ENCODE results near the gene SCAF11.

SCAF11 gene

DNA sequence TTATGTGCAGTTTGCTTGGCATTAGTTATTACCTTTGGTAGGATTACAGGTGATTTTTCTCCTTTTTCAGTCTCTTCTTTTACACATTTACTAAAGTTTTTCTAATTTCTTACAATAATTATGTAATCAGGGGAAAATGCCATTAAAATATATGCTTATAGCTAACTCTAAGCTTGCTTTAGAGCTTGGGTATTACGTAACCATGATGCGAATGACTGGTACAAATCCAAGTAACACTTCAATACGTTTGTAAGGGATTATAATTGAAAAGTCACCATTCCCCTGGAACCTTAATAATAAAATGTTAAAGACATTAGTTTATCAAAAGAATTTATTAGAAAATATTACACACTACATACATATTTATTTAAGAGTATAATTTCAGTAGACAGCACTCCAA lies 71.6 kb downstream of the SCAF11 start:
- DNase-seq (ENCODE audit: low read depth in 3 of 3), result no peak

DNA sequence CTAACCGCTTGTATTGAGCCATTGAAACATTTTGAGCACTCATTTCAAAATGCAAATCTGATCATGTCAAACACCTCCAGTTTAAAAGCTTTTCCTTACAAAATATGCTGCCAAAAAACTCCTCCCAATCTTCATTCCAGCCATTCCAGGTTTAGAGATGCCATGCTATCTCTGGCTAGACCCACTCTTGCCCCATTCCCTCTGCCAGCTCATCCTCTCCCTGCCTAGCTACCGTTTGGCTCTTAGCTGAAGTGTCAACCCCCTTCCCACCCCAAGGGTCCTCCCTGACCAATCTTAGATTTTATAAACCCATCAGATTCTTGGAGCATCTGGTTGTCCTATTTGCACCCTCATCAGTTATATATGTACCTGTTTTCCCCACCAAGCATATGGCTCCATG lies 75.0 kb downstream of the SCAF11 start:
- no peak for DNase-seq (ENCODE audit: low read depth in 3 of 3)

DNA sequence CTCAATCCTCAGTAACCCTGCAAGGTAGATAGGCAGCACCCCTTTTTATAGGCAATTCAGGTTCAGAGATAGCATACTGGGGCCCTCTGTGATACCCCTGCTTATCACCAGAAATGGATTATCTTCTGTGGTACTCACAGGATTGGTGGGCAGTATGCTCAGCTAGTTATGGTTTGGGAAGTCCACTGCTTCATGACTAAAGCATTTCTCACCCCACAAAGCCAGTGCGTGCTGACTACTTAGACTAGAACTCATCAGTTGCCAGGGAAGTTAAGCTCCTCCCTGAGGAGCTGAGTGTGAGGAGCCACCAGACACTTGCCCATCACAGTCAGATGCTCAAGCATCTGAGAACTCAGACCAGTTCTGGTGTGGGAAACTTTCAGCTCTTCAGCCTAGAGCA lies 76.3 kb downstream of the SCAF11 start:
- DNase-seq (ENCODE audit: low read depth in 3 of 3), result no peak

DNA sequence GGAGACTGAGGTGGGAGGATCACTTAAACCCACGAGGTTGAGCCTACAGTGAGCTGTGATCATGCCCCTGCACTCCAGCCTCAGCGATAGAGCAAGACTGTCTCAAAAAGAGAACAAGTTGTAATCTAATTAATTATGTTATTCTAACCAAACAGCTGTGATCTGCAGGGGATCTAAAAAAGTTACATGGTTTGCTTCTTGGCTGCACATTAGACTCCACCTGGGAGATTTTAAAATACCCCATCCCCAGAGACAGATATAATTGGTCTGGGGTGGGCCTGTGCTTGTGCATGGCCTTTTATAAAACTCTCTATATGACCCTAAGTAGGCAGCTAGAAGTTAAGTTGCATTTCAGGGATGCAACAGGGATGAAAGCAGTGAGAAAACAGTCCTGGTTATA lies 76.7 kb downstream of the SCAF11 start:
- no peak for DNase-seq (ENCODE audit: low read depth in 3 of 3)

DNA sequence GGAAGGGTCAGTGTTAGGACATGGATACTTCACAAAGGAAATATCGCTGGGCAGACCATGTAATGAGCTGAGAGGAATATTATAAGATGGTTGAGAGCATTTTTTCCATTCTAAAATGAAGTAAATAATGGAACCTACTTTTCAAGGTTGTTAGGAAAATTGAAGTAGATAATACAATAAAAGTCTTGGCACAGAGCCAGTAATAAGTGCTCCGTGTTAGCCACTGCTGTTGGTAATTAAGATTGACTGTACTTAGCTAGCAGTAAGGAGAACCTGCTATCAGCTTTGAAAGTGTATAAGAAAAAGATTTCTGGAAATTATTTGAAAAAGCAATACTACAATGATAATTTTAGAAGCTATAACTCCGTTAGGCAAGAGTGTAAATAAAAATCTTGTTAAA lies 77.6 kb downstream of the SCAF11 start:
- DNase-seq (ENCODE audit: low read depth in 3 of 3), result no peak

DNA sequence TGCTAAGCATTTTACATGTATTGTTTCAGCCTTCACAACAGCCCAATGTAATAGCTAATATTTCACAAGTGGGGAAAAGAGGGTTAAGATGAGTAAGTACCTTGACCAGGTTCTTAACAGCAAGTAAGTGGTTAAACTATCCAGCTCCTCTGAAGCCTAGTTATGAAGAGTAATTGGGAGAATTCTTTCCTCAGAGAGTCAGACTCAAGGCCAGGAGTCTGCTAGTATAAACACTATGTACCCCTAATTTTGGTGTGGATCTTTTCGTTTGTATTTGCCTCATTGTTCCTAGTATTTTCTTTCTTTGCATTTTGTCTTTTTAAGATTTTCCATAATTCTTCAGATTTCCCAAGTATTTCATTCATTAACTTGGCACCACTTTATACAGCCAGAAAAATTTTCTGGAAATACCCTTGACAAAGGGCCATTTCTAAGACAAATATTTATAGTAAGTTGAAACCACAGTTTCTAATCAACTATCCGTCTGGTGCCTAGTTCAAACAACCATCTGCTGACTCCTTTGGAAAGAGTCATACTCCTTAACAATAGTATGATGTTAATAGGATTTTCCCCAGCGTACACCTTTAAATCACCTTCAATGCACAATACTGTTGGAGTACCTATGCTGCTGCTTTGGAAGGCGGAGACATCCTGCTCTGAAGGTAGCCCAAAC lies 81.2 kb downstream of the SCAF11 start:
- DNase-seq (ENCODE audit: low read depth in 3 of 3), result no peak

DNA sequence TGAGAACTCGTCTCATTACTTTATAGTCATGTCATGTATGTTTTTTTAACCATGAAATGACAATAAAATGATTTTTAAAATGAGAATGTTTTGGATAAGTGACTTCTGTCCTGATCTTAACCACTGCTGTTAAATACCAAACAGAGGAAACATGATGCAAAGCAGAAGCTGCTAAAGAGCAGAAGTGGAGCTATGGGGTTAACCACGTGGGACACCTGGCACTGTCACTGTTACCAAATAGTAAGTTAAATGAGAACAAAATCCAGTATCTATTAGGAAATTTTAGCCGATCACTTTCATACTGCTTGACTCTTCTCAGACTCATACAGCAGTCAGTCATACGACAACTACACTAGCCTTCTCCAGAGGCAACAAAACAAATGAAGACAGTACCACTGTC lies 82.4 kb downstream of the SCAF11 start:
- no peak for DNase-seq (ENCODE audit: low read depth in 3 of 3)

DNA sequence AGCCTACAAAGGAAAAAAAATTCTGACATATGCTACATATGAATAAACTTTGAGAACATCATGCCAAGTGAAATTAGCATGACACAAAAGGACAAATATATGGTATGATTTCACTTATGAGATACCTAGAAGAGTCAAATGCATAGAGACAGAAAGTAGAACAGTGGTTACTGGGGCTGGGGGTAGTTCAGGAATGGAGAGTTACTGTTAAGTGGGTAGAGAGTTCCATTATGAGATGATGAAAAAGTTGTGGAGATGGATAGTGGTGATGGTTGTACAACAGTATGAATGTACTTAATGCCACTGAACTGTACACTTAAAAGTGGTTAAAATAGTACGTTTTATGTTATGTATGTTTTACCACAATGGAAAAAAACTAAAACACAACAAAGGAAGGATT lies 92.3 kb downstream of the SCAF11 start:
- no peak for DNase-seq (ENCODE audit: low read depth in 3 of 3)

DNA sequence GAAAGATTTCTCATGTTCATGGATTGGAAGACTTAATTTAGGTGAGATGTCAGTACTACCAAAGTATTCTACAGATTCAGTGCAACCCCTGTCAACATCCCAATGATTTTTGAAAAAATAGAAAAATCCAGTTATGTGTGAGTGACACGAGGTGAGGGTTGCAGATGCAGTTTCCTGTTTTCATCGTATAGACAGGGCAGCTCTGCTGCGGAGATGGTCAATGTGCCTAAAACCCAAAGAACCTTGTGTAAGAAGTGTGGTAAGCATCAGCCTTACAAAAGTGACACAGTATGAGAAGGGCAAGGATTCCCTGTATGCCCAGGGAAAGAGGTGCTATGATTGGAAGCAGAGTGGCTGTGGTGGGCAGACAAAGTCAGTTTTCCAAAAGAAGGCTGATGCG lies 94.4 kb downstream of the SCAF11 start:
- DNase-seq (ENCODE audit: low read depth in 3 of 3), result no peak

DNA sequence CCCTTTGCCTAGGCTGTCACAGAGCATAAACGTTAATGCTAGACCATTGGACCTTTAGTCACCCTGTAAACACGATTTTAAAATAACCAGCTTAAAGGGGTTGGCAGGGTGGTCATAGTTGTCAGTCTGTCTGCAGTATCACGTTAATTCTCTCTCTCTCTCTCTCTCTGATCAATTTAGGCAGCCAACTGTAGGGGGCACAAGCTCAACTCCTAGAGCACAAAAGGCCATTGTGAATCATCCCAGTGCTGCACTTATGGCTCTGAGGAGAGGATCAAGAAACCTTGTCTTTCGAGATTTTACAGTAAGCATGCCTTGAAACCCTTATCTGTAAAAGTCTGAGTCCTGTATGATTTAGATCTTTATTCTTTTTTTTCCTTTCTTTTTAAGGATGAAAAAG lies 97.1 kb downstream of the SCAF11 start:
- DNase-seq (ENCODE audit: low read depth in 3 of 3), result no peak

DNA sequence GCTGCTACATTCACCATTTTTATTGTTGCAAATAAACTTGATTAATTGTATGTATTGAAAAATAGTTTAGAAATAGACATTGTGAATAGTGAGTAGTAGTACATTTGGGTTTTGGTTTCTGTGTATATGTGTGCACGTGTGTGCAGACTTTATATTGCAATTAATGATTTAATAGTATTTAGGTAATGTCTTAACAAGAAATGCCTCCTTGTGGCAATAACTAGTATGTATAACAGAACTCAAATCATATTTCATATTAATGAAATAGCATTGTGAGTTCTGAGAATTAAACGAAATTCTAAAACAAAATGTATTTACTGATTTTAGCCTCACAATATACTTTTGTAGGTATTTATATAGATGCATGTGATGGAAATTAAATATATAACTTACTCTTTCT lies 100.1 kb downstream of the SCAF11 start:
- no peak for DNase-seq (ENCODE audit: low read depth in 3 of 3)

DNA sequence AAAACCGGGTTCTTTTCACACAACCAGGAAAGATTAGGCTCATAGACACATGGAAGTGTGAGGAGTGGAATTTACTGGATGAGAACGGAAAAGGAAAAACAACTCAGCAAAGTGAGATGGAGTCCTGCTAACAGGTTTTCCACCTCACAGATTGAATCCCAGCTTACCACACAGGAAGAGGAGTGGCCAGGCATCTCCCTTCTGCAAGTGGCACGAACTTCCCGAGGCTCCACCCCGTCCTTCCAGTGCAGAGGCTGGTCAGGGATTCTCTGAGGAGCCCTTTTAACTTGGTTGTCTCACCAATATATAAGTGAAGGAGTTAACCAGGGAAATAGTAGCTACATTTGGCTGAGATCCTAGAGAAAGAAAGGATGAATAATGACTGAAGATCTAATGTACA lies 102.8 kb downstream of the SCAF11 start:
- DNase-seq (ENCODE audit: low read depth in 3 of 3), result no peak

DNA sequence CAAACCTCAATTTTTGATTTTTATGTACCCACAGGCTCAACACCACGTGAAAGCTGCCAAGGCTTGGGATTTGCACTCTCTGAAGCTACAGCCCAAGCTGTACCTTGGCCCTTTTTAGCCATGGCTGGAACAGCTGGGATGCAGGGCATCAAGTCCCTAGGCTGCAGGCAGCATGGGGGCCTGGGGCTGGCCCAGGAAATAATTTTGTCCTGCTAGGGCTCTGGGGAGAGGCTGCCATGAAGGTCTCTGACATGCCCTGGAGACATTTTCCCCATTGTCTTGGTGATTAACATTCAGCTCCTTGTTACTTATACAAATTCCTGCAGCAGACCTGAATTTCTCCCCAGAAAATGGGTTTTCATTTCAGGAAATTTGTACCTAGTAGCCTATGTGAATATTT lies 103.7 kb downstream of the SCAF11 start:
- no peak for DNase-seq (ENCODE audit: low read depth in 3 of 3)

DNA sequence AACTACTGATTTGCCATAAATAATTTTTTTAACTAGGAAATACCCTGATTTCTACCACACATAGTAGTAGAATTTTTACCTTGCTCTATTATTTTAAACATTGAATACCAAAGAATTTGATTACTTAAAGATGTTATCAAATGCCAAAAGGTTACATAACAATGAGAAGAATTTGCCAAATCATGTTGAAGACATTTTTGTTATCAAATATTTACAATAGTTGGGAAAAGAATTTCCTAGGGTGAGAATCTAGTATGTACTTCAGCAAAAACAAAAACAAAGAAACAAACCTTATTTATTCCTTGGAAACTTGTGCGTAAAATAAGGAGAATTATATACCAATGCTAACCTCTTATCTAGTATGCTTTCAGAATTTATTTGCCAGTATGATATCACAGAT lies 107.2 kb downstream of the SCAF11 start:
- DNase-seq (ENCODE audit: low read depth in 3 of 3), result no peak

DNA sequence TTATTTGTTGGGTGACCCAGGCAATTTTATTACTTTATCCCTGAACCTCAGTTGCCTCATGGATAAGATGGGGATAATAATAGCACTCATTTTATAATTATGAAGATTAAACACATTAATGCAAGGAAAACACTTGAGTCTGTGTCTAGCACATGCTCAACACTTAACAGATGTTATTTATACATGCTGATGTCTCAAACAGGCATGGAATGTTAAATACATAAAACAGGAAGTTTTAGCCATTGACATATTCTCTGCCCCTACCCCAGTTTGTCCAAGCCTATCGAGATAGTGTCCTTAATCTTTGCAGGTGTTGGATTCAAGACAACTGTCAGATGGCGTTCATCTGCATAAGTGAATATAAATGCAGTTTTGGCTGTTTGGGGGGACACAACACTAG lies 109.8 kb downstream of the SCAF11 start:
- no peak for DNase-seq (ENCODE audit: low read depth in 3 of 3)

DNA sequence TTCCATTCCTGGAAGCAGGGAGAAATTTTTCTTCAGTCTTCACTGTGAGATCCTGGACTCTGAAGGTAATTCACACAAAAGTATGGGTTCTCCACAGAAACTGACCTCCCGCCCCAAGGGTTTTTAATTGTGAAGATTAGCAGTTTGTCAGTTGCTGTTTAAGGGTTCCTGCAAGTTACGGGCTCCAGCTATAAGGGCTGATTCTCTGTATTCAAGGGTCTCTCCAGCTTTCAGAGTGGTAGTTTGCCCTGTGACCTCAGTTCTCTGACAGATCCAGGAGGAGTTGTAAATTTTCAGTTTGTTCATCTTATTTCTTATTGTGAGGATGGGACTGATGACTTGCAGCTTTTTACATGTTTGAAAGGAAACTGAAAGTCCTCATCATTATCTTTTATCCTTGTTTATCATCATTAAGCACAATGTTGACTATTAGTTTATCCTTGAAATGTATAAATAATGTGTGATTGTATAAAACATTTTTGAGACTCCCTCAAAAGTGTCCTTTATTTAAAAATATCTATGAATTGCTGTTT lies 110.9 kb downstream of the SCAF11 start:
- no peak for DNase-seq (ENCODE audit: low read depth in 3 of 3)

DNA sequence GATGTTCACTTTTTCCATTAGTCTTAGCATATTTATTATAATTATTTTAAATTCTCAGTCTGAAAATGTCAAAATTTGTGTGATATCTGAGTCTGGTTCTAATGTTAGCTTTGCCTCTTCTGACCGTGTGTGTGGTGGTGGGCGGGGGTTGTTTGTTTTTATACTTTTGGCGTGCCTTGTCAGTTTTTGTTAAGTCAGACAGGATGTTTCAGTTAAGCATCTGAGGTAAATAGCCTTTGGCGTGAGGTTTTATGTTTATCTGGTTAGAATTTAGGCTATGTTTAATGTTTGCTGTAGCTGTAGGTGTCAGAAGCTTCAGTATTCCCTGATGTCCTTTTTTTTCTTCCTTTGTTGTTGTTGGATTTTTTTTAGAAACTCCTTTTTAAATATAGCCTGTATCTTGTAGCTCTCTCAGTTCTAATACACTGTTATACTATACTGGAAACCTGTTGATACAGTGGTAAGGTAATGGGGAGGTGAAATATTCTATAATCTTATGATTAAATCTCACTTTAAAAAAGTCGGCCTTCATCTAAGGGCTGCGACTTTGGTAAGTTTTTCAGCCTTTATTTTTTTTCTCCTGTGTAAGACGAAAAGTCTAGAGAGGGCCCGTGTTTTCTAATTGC lies 111.6 kb downstream of the SCAF11 start:
- no peak for DNase-seq (ENCODE audit: low read depth in 3 of 3)

DNA sequence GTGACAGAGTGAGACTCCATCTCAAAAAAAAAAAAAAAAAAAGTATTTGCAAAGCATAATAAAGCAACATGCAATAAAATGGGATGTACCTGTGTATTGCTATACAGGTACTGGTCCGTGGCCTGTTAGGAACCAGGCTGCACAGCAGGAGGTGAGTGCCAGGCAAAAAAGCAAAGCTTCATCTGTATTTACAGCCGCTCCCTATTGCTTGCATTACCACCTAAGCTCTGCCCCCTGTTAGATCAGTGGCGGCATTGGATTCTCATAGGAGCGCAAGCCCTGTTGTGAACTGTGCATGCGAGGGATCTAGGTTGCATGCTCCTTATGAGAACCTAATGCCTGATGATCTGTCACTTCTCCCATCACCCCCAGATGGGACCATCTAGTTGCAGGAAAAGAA lies 113.3 kb downstream of the SCAF11 start:
- DNase-seq (ENCODE audit: low read depth in 3 of 3), result no peak

DNA sequence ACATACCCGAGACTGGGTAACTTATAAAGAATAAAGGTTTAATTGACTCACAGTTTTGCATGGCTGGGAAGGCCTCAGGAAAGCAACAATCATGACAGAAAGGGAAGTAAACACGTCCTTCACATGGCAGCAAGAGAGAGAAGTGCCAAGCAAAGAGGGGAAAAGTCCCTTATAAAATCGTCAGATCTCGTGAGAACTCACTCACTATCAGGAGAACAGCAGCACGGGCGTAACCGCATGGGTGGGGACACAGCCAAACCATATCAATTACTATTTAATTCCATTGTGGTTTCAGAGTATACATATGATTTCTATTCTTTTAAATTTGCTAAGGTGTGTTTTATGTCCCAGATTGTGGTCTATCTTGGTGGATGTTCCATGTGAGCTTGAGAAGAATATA lies 117.9 kb downstream of the SCAF11 start:
- no peak for DNase-seq (ENCODE audit: low read depth in 3 of 3)
